NCI-H128 (cell line): ENCODE results near the gene RPS27.

Experiments
- DNase-seq: peaks from one replicate; lab custom pipeline; 2025; ENCODE audit not compliant: unreplicated experiment; lab: John Stamatoyannopoulos, UW

RPS27 gene

DNA sequence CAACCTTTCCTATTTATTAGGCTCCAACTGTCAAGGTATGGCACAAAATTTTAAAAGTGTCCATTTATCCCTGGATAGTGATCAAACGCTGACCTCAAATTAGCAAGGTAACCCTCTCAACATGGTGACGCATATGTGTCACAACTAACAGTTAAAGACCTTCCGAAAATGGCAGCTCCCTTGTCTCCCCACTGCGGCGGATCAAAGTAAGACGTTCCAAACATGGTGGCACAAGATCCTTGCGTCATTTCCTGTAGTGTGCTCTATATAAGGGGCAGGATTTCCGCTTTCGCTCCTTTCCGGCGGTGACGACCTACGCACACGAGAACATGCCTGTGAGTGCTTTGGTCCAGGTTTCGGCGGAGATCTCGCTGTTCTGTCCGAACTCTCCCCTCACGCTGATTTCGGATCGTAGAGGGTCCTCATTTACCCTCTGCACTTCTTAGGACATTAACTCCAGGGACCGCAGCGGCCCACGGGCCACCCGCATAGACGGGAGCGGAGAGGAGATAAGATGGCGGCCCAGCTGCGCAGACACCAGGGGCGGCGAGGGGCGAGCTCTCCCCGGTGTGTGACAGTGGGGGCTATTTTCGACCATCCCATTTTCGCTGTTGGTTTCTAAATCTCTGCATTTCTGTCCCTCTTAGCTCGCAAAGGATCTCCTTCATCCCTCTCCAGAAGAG is at the start of gene RPS27:
TSS of gene RPS27 (plus strand) at position 295 of the 683 bp plus-strand sequence. CDS start at position 330, 35 bp downstream.
- peak; percentile 98 for DNase-seq

DNA sequence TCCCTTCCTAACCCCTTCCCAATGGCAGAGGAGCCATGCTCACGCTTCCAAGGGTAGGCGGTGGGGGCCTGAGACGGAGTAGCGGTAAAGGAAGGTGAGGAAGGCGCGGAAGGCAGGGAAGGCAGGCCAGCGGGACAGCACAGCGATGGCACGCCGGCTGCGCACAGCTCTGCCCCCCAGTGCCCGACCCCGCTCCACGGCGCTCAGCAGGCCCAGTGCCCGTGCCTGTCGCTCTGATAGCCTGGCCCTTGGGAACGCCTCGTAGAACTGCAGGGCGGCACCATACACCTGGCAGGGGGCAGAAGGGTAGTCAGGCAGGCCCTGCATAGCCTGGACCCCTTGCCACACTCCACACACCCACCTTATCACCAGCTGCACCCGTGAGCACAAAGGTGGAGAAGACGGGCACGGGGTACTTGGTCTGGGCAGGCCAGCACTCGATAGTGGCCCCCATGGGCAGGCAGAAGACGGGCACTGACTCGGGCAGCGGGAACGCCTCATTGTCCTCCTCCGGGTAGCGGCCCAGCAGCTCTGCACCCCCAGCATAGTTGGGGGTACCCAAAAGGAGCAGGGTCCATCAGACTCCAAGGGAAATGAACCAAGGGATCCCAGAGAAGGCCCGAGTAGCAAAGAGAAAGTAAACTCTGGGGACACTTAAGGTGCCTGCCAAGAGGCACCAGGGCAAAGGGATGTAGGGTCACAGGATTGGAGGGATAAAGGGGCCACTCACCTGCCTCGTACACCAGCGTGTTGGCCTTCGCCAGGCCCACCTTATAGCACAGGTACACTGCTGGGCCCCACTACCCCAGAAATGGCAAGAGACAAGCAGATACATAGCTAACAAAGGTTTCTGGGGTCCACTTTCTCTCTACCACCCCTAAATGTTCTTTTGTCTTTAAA is 48.5 kb upstream of the RPS27 start:
- no peak for DNase-seq

DNA sequence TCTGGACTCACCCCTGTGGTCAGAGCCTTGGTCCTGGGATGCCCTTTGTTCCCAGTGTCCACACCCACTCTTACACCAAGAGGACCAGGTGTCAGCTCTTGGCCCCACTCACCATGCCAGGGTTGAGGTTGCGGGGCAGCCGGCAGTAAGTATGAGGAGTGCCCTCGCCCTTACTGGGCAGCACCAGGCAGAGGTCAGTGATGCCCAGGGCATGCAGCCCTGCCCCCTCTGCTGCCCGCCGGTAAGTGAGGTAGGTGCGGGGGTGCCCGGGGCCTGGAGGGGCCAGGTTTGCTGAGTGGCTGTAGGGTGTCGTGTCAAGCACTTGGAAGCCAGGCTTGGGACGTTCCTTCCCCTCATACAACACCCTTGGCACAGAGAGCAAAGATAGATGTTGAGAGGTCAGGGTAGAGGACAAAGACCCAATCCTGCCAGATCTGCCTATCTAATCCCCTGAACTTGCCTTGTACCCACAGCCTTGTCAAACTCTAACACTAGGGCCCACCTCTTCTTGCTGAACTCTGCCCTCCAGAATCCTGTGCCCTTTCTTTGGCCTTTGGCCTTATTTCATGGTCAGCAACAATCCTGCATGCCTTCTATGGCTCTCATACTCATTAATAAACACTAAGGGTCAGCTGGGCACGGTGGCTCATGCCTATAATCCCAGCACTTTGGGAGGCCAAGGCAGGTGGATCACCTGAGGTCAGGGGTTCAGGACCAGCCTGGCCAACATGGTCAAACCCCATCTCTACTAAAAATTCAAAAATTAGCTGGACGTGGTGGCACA is 47.6 kb upstream of the RPS27 start:
- DNase-seq, result no peak

DNA sequence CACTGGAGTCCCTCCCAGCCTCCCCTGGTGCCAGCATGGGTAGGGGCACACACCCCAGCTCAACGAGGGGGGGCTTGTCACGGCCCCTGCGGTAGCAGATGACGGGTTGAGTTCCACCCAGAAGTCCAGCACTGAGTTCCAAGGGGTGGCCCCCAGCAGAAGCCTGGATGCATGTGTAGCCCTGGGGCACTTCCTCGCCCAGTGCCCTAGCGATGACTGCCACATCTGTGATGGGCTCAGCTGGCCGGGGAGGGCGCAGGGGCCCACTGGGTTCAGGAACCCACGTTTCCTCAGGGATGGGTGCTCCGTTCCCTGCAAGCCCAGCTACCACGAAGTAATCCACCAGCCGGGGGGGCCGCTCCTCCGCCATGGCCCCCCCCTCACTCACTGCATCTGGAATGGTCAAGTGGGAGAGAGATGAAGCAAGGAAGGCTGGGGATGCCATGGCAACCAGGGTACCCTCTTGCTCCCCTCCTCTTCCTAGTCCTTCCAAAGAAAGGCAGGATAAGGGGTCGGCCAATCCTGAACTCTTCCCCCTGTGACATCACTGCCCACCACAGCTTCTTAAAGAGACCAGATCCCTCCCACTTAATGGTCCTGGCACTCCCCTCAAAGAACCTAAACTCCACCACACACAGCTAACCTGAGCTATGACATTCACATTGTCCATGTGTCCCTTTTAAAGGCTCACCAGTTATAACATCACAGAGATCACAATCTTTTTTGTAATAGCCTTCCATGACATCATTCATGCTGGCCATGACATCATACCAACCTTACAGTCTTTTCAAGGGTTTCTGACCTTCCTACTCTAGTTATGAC is 46.3 kb upstream of the RPS27 start:
- DNase-seq, result no peak

DNA sequence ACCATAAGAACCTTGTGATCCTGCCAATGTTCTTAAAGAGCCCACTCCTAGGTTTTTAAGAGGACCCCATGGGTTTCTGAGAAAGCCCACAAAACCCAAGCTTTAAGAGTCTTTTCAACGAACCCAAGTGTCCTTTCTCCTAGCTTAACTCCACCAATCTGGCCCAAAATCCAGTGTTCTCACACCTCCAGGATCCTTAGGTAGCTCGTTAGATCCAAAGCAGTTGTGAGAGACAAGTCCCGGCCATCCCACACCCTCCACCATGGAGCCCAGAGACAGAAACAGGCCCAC is 45.8 kb upstream of the RPS27 start:
- DNase-seq, result no peak

DNA sequence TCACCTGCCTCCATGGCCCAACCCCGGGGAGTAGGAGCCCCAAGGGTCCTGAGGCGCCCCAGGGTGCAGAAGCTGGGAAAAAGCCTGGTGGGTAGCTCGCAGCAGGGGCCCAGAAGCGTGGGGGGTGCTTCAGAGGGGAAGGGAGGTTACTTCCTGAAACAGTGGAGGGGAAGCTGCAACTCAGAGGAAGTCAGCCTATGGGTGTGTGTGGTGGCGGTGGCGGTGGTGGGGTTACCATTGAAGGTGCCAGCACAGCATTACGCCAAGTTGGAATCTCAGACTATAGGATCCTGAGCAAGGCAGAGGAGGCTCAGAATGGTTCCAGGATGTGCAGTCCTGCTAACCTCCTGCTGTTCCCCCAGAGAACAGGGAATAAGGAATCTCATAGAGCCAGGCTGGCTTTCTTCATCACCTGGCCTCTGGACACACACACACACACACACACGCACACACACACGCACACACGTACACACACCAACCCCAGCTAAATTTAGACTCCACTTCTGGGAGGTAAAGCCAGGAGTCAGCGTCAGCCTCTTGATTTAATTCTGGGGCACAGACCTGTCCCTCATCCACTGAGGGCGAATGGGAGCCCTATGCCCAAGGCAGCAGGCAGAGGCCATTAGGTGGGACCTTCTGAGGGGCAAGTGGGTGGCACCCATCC is 45.3 kb upstream of the RPS27 start:
- no peak for DNase-seq

DNA sequence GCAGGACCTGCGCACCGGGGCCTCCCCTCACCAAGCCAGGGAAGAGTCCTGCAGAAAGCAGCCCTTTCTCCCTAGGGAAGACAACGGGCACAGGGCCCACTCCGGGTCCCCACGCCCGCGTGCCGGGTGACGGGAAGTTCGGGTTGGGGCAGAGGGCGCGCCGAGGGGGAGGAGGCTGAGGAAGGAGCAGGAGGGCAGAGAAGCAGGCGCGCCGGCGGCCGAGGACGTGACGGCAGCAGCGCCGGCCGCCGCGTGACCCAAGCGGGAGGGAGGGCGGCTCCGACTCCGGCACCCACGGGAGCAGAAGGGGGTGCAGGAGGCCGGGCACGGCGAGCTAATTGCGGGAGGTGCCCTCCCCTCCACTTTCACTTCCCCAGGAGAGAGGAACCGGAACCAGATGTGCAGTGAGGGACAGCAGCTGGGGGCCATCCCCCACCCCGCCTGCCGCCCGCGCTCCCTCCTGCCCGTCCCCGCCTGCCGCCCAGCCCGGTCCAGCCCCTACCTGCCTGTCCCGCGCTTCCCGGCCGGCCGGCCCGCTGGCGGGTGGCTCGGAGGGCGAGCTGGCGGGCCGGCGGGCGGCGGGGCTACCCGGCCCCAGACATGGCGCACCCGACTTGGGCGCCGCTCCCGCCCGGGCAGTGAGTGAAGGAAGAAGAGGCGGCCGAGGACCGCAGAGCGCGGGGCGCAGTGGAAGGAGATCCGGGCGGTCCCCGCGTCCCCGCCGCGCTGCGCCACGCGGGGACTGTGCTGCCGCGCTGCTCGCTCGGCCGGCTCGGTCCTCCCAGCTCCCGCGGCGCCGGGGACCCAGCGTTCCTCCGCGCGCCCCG is 44.6 kb upstream of the RPS27 start:
- DNase-seq, result no peak

DNA sequence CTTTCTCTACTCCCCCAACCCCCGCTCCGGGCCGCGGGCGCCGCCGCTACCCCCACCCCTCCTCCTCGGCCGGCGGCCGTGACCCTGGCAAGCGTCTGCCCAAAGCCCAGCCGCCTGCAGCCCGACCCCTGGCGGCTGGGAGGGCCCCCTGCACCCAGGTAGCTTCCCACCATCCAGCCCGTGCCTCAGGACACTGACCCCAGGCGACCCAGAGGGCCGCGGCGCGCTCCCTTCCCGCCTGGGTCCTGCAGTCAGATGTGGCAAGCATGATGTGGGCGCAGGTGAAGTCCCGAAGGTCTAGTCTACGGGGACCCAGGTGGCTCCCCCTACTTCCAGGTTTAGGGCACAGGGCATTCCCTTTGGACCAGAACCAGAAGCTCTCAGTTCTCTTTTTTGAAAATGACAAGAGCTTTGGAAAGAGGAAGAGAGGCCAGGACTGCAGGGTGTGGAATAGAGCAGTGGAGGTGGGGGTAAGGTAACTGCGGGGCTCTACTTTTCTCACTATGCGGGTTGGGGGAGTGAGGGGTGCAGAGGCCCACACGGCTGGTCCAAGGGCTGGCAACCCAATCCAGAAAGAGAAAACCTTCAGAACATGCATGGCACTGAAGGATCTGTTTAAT is 43.8 kb upstream of the RPS27 start, which contains the start of gene DENND4B:
TSS of gene DENND4B (minus strand) at position 97 of the 620 bp plus-strand sequence. CDS start 2,344 bp downstream, outside the sequence.
- peak; percentile 63 for DNase-seq

DNA sequence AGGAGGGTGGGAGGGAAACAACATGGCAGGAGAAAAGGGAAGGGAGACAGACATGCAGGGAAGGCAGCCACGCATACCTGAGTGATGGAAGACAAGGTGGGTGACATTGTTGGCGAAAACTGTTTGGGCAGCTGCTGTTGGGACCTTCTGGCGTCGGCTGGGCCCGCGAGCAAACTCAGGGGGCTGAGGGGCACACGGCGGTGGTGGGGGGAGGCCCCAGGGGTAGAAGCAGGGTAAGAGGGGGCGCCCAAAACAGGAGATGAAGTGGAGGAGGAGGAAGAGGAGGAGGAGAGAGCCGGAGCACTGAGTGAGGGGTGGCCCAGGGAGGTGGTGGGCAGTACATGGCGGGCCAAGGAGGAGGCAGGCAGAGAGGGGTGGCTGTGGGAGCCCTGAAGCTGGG is 39.4 kb upstream of the RPS27 start:
- no peak for DNase-seq

DNA sequence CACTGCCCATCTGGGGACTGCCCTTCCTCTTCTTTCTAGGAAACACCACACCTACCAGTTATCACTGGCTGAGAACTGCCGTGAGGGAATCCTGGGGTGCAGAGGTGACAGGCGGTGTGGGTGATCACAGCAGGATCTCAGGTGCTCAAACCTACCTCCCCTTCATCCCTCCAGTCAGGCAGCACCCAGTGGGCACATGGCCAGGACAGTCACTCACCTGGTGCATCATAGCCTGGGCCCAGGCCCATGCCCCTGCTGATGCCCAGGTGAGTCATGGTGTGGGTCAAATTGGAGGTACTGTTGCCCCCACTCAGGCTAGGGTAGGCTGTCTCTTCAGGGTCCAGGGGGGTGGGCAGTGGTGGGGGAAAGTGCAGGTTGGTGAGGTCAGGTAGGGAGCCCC is 38.8 kb upstream of the RPS27 start:
- no peak for DNase-seq

DNA sequence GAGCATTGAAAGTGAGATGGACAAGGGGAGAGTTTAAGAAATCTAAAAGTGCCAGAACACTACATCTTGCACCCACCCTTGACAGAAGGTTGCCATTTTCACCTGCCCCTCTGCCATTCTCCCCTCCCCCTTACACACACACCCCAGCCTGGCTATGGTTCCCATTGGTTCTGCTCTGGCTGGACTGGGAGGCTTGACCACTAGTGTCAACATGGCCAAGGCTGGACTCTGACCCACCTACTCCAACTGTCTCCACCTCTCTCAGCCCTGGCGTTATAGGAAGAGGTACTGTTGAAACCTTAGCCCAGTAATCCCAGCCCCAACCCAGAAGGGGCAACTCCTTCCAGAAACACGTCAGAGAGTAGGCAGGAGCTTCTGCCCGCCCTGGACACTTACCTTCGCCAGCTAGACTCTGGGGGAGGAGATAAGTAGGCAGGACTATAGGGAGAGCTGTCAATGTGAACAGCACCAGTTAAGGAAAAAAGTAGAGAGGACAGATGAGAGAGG is 36.6 kb upstream of the RPS27 start:
- DNase-seq, result no peak

DNA sequence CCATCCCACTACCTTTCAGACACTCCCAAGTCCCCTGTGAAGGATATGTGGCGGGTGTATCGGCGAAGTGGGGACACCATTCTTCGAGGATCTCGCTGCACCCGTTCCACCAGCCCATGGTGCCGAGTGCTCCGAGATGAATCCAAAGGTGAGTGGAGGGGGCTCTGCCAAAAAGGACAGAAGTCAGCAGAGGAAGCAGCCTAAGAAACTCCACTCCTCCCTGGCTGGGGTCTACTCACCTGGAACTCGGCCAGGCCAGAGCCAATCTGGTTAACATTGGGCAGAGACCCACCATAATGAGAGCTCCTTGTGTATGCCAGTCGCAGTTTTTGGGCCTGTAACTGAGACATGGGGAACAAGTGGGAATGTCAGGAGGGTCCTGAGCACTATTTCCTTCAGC is 35.7 kb upstream of the RPS27 start:
- no peak for DNase-seq

DNA sequence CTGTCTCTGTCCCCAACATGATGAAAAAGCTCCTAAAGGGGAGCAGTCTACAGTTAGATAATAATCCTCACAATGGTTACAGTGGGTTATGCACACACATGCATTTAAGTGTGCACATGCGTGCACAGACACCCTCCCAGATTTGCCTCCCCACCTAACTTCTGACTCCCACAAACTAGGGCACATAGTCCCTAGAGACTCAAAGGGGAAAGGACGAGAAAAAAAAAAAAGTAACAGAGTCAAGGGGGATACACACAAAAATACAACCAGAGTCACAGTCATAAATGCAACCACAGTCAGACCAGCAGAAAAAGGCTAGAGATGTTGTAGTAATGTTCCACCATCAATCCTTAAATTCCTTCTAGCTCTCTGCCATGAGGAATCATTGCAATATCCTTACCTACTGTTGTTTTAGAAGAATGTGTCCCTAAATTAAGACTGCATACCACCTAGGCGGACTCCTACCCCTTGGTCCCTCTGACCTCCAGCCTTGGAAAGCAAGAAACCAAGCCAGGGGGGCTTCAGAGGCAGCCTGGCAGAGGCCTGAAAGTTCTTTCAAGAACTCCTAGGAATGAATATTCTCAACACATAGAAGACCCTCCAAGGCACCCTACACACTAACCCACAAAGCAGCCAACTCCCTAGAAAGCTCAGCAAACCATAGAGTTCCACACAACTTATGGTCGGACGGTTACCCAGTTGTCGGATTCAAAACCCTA is 33.4 kb upstream of the RPS27 start:
- DNase-seq, result no peak

DNA sequence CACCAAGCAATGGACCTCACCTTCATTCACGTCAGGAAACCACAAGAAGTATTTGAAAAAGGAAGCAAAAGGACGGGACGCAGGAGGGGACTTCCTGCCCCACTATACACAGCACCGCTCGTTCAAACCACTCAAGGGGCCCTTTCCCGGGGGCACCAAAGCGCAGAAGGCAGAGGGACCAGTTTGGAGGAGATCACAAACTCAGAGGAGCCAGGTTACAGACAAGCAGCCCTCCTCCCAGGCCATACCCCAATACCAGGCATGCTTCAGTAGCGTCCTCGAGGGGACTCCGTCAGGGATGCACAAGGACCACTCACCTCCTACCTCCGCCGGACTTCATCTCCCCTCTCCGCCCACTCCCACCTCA is 32.8 kb upstream of the RPS27 start:
- no peak for DNase-seq

DNA sequence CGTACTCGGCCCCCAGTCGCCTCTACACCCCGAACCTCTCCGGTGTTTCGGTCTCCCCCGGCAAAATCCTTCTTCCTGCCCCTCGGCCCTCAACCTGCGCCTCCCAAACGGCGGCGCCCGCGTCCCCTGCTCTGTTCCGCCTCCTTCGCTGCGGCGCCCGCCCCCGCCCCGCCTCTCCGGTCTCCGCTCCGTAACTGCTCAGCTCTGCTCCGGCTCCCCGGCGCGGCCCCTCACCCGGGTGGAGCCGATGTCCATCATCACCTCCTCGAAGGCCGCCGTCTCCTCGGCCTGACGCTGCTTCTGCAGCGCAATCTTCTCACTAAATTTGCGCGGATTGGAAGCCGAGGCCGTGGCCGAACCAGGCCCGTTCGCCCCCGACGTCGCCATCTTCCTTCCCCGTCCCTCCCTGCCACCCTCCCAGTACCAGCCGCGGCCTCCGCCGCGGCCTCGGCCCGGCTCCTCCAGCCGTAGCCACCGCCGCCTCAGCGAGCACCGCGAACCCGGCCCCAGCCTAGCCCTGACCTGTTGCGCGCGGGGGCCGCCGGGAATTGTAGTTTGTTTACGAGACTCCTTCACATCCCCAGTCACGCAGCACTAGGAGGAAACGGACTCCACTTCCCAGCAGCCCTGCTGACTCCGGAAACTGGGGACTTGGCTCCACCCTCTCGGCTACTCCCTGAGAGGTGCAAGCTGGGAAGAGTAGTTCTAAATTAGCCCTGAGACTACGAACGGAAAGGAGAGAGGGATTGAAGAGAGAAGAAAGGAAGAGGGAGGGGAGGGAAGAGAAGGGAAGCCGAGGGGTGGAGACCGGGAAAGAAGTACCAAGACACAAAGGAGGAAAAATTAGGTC is 32.2 kb upstream of the RPS27 start, which contains the start of gene CRTC2:
TSS of gene CRTC2 (minus strand) at position 502 of the 850 bp plus-strand sequence. CDS start at position 387, 115 bp downstream.
- DNase-seq, result peak; percentile 98

DNA sequence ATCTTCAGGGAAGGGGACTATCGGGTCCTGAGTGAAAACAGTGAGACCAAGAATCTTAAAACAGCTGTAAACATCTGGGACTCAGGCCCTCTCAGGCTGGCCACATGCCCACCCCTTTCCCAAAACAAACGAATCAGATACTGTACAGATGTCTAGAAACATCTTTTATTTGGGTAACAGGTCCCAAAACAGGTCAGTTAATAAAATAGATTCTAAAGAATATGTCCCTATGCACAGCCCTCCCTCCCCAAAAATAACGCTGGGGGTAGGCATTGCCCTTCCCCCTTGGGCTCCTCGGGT is 31.7 kb upstream of the RPS27 start:
- no peak for DNase-seq

DNA sequence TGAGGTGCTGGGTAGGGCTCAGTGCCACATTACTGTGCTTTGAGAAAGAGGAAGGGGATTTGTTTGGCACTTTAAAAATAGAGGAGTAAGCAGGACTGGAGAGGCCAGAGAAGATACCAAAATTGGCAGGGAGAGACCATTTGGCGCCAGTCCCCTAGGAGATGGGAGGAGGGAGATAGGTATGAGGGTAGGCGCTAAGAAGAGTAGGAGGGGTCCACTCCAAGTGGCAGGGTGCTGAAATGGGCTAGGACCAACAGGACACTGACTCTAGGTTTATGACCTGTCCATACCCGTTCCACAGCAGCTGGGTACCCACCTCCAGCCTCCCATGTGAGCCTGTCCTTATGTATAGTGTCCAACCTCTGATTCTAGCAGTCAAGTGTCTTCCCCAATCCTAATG is 31.1 kb upstream of the RPS27 start:
- no peak for DNase-seq
